ENCODE results near the gene C16orf95.

Gene C16orf95

GRCh38 chr16:87322833-87323726 lies 5.9 kb upstream of the C16orf95 start:
- TF ChIP-seq CTCF (IDR thresholded peaks at IDR 0.05; ENCODE audit: low read depth, low read length) (no peak), EZH2phosphoT487 (IDR thresholded peaks at IDR 0.05; ENCODE audit: low read depth) (no peak)
- no peaks in the 10 kb centered on the region for H3K27me3 ChIP-seq (ENCODE audit: low read depth, low read length)
- no peaks in the 10 kb centered on the region for H4K20me1 ChIP-seq (ENCODE audit: insufficient read depth, low read length)
- H3K4me3 ChIP-seq (ENCODE audit: low read length): no peak overlapping the region
- H3K9ac ChIP-seq (ENCODE audit: low read length): no peak overlapping the region
- H3K4me1 ChIP-seq (ENCODE audit: low read length): peaks cover 7% of the 10 kb centered on the region
- H3K27ac ChIP-seq (ENCODE audit: low read length): no peak overlapping the region
- peaks cover 6% of the 10 kb centered on the region for H3K36me3 ChIP-seq (replicated peaks; ENCODE audit: low read depth, low read length)
- no peak overlapping the region for H2AFZ ChIP-seq (ENCODE audit: low read depth, low read length)
- H3K4me2 ChIP-seq (ENCODE audit: low read length): no peak overlapping the region
- peaks cover 9% of the 10 kb centered on the region for H3K79me2 ChIP-seq (ENCODE audit: low read length)
- H3K9me3 ChIP-seq (ENCODE audit: insufficient read depth, low read length): no peaks in the 10 kb centered on the region

DNA sequence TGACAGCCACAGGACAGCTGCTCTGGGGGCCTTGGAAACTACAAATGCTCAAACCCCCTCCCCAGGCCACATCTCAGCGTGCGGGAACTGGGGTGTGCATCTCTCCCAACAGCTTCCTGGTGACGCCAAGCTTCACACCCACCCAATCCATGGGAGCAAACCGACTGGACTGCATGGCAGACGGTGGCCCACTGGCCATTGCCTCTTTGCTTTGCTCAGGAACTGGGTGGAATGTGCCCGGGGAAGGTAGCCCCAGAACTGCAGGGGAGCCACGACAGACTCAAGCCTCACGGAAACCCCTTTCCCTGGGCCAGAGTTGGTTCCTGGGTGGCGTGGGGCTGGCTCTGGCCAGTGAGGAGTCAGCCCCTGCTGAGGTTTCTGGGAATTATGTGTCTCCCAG lies 5.2 kb upstream of the C16orf95 start:
- Histone ChIP-seq H3K4me2 (ENCODE audit: low read length) (no peak overlapping the region), H3K9ac (ENCODE audit: low read length) (no peak overlapping the region), H3K36me3 (replicated peaks; ENCODE audit: low read depth, low read length) (peaks cover 6% of the 10 kb centered on the region), H3K9me3 (ENCODE audit: insufficient read depth, low read length) (no peaks in the 10 kb centered on the region), H3K79me2 (ENCODE audit: low read length) (peaks cover 17% of the 10 kb centered on the region), H4K20me1 (ENCODE audit: insufficient read depth, low read length) (no peaks in the 10 kb centered on the region), H3K4me1 (ENCODE audit: low read length) (peaks cover 7% of the 10 kb centered on the region), H3K27me3 (ENCODE audit: low read depth, low read length) (no peaks in the 10 kb centered on the region), H2AFZ (ENCODE audit: low read depth, low read length) (no peak overlapping the region), H3K27ac (ENCODE audit: low read length) (no peak overlapping the region), H3K4me3 (ENCODE audit: low read length) (no peak overlapping the region)
- TF ChIP-seq CTCF (IDR thresholded peaks at IDR 0.05; ENCODE audit: low read depth, low read length): no peak
- TF ChIP-seq EZH2phosphoT487 (IDR thresholded peaks at IDR 0.05; ENCODE audit: low read depth): no peak

- no peak overlapping the region for H3K4me2 ChIP-seq (ENCODE audit: low read length)
- no peak overlapping the region for H3K9ac ChIP-seq (ENCODE audit: low read length)
- H3K27me3 ChIP-seq (ENCODE audit: low read depth, low read length): no peaks in the 10 kb centered on the region
- TF ChIP-seq EZH2phosphoT487 (IDR thresholded peaks at IDR 0.05; ENCODE audit: low read depth): no peak
- TF ChIP-seq CTCF (IDR thresholded peaks at IDR 0.05; ENCODE audit: low read depth, low read length): no peak
- no peak overlapping the region for H3K27ac ChIP-seq (ENCODE audit: low read length)
- H3K4me1 ChIP-seq (ENCODE audit: low read length): peaks cover 9% of the 10 kb centered on the region
- H3K4me3 ChIP-seq (ENCODE audit: low read length): no peak overlapping the region
- H3K36me3 ChIP-seq (replicated peaks; ENCODE audit: low read depth, low read length): peaks cover 6% of the 10 kb centered on the region
- H3K79me2 ChIP-seq (ENCODE audit: low read length): peaks cover 20% of the 10 kb centered on the region
- H4K20me1 ChIP-seq (ENCODE audit: insufficient read depth, low read length): no peaks in the 10 kb centered on the region
- no peaks in the 10 kb centered on the region for H3K9me3 ChIP-seq (ENCODE audit: insufficient read depth, low read length)
- H2AFZ ChIP-seq (ENCODE audit: low read depth, low read length): no peak overlapping the region
Measured at GRCh38 chr16:87321336-87322107, 4.3 kb upstream of the C16orf95 start.

All from OCI-LY3 (cell line).